GM23338 (cell line): Measurements from ENCODE around the gene GIPC1. TPM values are rescaled to one million over a fixed set of nuclear protein-coding genes. Genes with fewer than 3 reads are reported as not detected.

Source experiments
- ATAC-seq: fragments of 200-7000 bp; cut with Tn5 transposase; 3 replicates; pipeline ENCODE4 v1.9.1; 2020
- DNase-seq: peaks from one replicate; pipeline ENCODE4 v3.0.0-alpha.2; 2015; ENCODE audit warnings: low spot score
- H2AFZ ChIP-seq: fragments of 200-600 bp; sonication (generic); 2 replicates; pipeline ENCODE4 v1.8.0; 2016; ENCODE audit warnings: antibody characterized with exemption, mild to moderate bottlenecking, moderate library complexity
- H3F3A ChIP-seq: fragments of 200-600 bp; sonication (generic); replicated peaks from 2 replicates; pipeline ENCODE4 v1.8.0; 2017; ENCODE audit warnings: antibody characterized with exemption, mixed run types, low read depth
- H3K27ac ChIP-seq: fragments of 200-600 bp; sonication (generic); 2 replicates; pipeline ENCODE4 v1.6.1; 2016; ENCODE audit warnings: low read depth
- H3K27me3 ChIP-seq: fragments of 200-600 bp; sonication (generic); 2 replicates; pipeline ENCODE4 v1.8.0; 2016; ENCODE audit warnings: mild to moderate bottlenecking, mixed run types, moderate library complexity; ENCODE audit not compliant: insufficient read depth
- H3K36me3 ChIP-seq: fragments of 200-600 bp; sonication (generic); 2 replicates; pipeline ENCODE4 v1.8.0; 2016; ENCODE audit warnings: mild to moderate bottlenecking; ENCODE audit not compliant: insufficient read depth
- H3K4me1 ChIP-seq: fragments of 200-600 bp; sonication (generic); 2 replicates; pipeline ENCODE4 v1.8.0; 2016; ENCODE audit warnings: mild to moderate bottlenecking, moderate library complexity; ENCODE audit not compliant: insufficient read depth
- H3K4me2 ChIP-seq: fragments of 200-600 bp; sonication (generic); 2 replicates; pipeline ENCODE4 v1.7.1; 2017; ENCODE audit warnings: mixed run types
- H3K4me3 ChIP-seq: fragments of 200-600 bp; sonication (generic); 2 replicates; pipeline ENCODE4 v1.6.1; 2016; ENCODE audit warnings: mixed run types
- H3K79me2 ChIP-seq: fragments of 200-600 bp; sonication (generic); replicated peaks from 2 replicates; pipeline ENCODE4 v1.8.0; 2017; ENCODE audit warnings: mild to moderate bottlenecking; ENCODE audit not compliant: insufficient read depth
- H3K9me2 ChIP-seq: fragments of 200-600 bp; sonication (generic); 2 replicates; pipeline ENCODE4 v1.8.0; 2017; ENCODE audit not compliant: insufficient read depth
- H4K20me1 ChIP-seq: fragments of 200-600 bp; sonication (generic); replicated peaks from 2 replicates; pipeline ENCODE4 v1.8.0; 2017; ENCODE audit warnings: mild to moderate bottlenecking; ENCODE audit not compliant: insufficient read depth
- H3K27ac Mint-ChIP-seq: 2 replicates; pipeline ENCODE4 v1.8.0; 2020; ENCODE audit warnings: inconsistent platforms, mild to moderate bottlenecking, moderate library complexity, mixed read lengths
- H3K27me3 Mint-ChIP-seq: 3 replicates; pipeline ENCODE4 v1.8.0; 2022; ENCODE audit warnings: low read depth, mild to moderate bottlenecking, moderate library complexity, mixed read lengths, inconsistent platforms; ENCODE audit not compliant: insufficient read depth, poor library complexity
- H3K36me3 Mint-ChIP-seq: 3 replicates; pipeline ENCODE4 v1.8.0; 2021; ENCODE audit warnings: low read depth, mild to moderate bottlenecking, inconsistent platforms, moderate library complexity, mixed read lengths
- H3K4me1 Mint-ChIP-seq: 3 replicates; pipeline ENCODE4 v1.8.0; 2020; ENCODE audit warnings: mild to moderate bottlenecking, inconsistent platforms, mixed read lengths
- H3K4me3 Mint-ChIP-seq: 3 replicates; pipeline ENCODE4 v1.8.0; 2021; ENCODE audit warnings: moderate library complexity, mild to moderate bottlenecking, inconsistent platforms, mixed read lengths
- H3K9me3 Mint-ChIP-seq: 3 replicates; pipeline ENCODE4 v1.8.0; 2020; ENCODE audit warnings: moderate library complexity, mild to moderate bottlenecking, inconsistent platforms, mixed read lengths
- CREB1 ChIP-seq: fragments of 250-450 bp; sonication (Bioruptor Pico); IDR thresholded peaks from 2 replicates; pipeline ENCODE4 v1.5.0; 2020; ENCODE audit warnings: low read depth, mild to moderate bottlenecking, moderate library complexity
- EZH2 ChIP-seq: fragments of 200-600 bp; sonication (generic); IDR thresholded peaks from one replicate; pipeline ENCODE4 v1.8.0; 2017; ENCODE audit warnings: antibody characterized with exemption, mild to moderate bottlenecking, low read depth; ENCODE audit not compliant: unreplicated experiment
- EZH2phosphoT487 ChIP-seq: fragments of 200-600 bp; sonication (generic); IDR thresholded peaks from one replicate; pipeline ENCODE4 v1.8.1; 2018; ENCODE audit warnings: antibody characterized with exemption; ENCODE audit not compliant: unreplicated experiment
- JUNB ChIP-seq: IDR thresholded peaks from one replicate; pipeline ENCODE4 v1.6.1; 2016; ENCODE audit warnings: antibody characterized with exemption; ENCODE audit not compliant: unreplicated experiment
- NANOG ChIP-seq: IDR thresholded peaks from 2 replicates; pipeline ENCODE4 v1.6.1; 2016; ENCODE audit warnings: antibody characterized with exemption, borderline replicate concordance
- POLR2AphosphoS5 ChIP-seq: IDR thresholded peaks from 2 replicates; pipeline ENCODE4 v1.6.1; 2016; ENCODE audit warnings: antibody characterized with exemption, low read depth
- STAT1 ChIP-seq: IDR thresholded peaks from one replicate; pipeline ENCODE4 v1.6.1; 2016; ENCODE audit warnings: antibody characterized with exemption; ENCODE audit not compliant: unreplicated experiment
- ZNF114 ChIP-seq: fragments of 250-450 bp; sonication (Bioruptor Pico); IDR thresholded peaks from 2 replicates; pipeline ENCODE4 v1.5.0; 2020; ENCODE audit warnings: mild to moderate bottlenecking, moderate library complexity
- ZNF331 ChIP-seq: fragments of 250-450 bp; sonication (Bioruptor Pico); IDR thresholded peaks from 2 replicates; pipeline ENCODE4 v1.5.0; 2020; ENCODE audit warnings: low read depth, mild to moderate bottlenecking, moderate library complexity
- polyA plus RNA-seq: library from polyadenylated mRNA; unstranded; fragments of >200 nt; fragmentation: Nextera tagmentation; extraction: Ambion mirVana; gene quantifications from 2 replicates; pipeline ENCODE4 v1.2.1, GENCODE V29; 2016
- total RNA-seq: library from RNA; depleted of rRNA; stranded (reverse); fragments of >200 nt; shearing (Covaris generic); gene quantifications from 2 replicates; pipeline ENCODE4 v1.2.3, GENCODE V29; 2014
- TF ChIP-seq, protein P1 (sequence below), 2 experiments: fragments of 200-600 bp in 1 of 2; sonication (generic) in 1 of 2; conservative IDR thresholded peaks; 2 replicates each; pipeline versions ENCODE4 v1.5.1 to v1.6.1; 2016 to 2017; ENCODE audit warnings: antibody characterized with exemption in 2 of 2, low read depth in 2 of 2, mild to moderate bottlenecking in 2 of 2, moderate library complexity in 1 of 2
- TF ChIP-seq, protein P2 (sequence below): fragments of 250-450 bp; sonication (Bioruptor Pico); IDR thresholded peaks from 2 replicates; pipeline ENCODE4 v1.5.0; 2020; ENCODE audit warnings: mild to moderate bottlenecking, moderate library complexity
- TF ChIP-seq, protein P3 (sequence below): IDR thresholded peaks from one replicate; pipeline ENCODE4 v1.6.1; 2018; ENCODE audit warnings: antibody characterized with exemption; ENCODE audit not compliant: unreplicated experiment
- TF ChIP-seq, protein P4 (sequence below): IDR thresholded peaks from 2 replicates; pipeline ENCODE4 v1.6.1; 2016; ENCODE audit warnings: antibody characterized with exemption

GIPC1 gene
- total and polyA plus RNA-seq, 2 experiments from 2014 or later: 51.6 to 106 TPM

DNA sequence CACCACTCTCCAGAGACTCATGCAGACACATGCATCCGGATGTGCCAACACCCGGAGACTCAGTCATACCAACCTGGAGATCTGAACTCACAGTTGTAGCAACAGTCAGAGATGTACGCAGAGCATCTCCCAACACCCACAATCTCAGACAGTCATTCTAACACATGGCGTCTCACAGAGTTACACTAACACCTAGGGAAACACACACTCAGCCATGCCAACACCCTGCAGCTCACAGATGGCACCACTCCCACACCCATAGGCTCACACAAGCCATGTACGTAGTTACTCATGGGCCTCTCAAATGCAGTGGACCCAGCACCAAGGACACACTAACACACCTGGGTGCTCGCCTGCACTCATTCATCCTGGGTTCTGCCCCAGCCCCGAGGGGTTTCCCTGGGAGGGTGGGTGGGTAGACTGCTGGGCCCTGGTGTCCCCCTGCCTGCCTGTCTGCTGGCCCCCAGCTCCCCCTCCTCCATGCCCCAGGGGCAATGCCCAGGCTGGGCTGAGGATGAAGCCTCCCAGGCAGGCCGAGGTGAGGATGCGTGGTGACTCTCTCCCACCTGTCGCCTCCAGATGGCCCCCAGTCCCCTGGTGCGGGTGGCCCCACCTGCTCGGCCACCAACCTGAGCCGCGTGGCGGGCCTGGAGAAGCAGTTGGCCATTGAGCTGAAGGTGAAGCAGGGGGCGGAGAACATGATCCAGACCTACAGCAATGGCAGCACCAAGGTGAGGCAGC lies 52.9 kb downstream of the GIPC1 start:
- no peak overlapping the region for H3K27ac ChIP-seq
- DNase-seq (no peak), ATAC-seq (no peak)
- no peak overlapping the region for H3K4me2 ChIP-seq
- H3K36me3 ChIP-seq: peaks cover 22% of the 10 kb centered on the region
- peaks cover 10% of the 10 kb centered on the region; the same call in 1 of the 2 replicates for H3F3A ChIP-seq
- Mint-ChIP-seq H3K9me3 (no peaks in the 10 kb centered on the region; the same call in 2 of the 3 replicates), H3K27me3 (peaks cover 8% of the 10 kb centered on the region), H3K36me3 (peaks cover 56% of the 10 kb centered on the region), H3K4me1 (peaks cover 5% of the 10 kb centered on the region; the same call in 2 of the 3 replicates), H3K27ac (no peak overlapping the region), H3K4me3 (no peak overlapping the region)
- H3K4me1 ChIP-seq: no peaks in the 10 kb centered on the region
- no peak overlapping the region for H2AFZ ChIP-seq
- no peaks in the 10 kb centered on the region for H3K27me3 ChIP-seq
- H3K79me2 ChIP-seq: peaks cover 13% of the 10 kb centered on the region
- TF ChIP-seq, protein P1, sequence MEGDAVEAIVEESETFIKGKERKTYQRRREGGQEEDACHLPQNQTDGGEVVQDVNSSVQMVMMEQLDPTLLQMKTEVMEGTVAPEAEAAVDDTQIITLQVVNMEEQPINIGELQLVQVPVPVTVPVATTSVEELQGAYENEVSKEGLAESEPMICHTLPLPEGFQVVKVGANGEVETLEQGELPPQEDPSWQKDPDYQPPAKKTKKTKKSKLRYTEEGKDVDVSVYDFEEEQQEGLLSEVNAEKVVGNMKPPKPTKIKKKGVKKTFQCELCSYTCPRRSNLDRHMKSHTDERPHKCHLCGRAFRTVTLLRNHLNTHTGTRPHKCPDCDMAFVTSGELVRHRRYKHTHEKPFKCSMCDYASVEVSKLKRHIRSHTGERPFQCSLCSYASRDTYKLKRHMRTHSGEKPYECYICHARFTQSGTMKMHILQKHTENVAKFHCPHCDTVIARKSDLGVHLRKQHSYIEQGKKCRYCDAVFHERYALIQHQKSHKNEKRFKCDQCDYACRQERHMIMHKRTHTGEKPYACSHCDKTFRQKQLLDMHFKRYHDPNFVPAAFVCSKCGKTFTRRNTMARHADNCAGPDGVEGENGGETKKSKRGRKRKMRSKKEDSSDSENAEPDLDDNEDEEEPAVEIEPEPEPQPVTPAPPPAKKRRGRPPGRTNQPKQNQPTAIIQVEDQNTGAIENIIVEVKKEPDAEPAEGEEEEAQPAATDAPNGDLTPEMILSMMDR (conservative IDR thresholded peaks at IDR 0.05; ENCODE audit: low read depth in 2 of 2): no peak
- TF ChIP-seq, protein P2, sequence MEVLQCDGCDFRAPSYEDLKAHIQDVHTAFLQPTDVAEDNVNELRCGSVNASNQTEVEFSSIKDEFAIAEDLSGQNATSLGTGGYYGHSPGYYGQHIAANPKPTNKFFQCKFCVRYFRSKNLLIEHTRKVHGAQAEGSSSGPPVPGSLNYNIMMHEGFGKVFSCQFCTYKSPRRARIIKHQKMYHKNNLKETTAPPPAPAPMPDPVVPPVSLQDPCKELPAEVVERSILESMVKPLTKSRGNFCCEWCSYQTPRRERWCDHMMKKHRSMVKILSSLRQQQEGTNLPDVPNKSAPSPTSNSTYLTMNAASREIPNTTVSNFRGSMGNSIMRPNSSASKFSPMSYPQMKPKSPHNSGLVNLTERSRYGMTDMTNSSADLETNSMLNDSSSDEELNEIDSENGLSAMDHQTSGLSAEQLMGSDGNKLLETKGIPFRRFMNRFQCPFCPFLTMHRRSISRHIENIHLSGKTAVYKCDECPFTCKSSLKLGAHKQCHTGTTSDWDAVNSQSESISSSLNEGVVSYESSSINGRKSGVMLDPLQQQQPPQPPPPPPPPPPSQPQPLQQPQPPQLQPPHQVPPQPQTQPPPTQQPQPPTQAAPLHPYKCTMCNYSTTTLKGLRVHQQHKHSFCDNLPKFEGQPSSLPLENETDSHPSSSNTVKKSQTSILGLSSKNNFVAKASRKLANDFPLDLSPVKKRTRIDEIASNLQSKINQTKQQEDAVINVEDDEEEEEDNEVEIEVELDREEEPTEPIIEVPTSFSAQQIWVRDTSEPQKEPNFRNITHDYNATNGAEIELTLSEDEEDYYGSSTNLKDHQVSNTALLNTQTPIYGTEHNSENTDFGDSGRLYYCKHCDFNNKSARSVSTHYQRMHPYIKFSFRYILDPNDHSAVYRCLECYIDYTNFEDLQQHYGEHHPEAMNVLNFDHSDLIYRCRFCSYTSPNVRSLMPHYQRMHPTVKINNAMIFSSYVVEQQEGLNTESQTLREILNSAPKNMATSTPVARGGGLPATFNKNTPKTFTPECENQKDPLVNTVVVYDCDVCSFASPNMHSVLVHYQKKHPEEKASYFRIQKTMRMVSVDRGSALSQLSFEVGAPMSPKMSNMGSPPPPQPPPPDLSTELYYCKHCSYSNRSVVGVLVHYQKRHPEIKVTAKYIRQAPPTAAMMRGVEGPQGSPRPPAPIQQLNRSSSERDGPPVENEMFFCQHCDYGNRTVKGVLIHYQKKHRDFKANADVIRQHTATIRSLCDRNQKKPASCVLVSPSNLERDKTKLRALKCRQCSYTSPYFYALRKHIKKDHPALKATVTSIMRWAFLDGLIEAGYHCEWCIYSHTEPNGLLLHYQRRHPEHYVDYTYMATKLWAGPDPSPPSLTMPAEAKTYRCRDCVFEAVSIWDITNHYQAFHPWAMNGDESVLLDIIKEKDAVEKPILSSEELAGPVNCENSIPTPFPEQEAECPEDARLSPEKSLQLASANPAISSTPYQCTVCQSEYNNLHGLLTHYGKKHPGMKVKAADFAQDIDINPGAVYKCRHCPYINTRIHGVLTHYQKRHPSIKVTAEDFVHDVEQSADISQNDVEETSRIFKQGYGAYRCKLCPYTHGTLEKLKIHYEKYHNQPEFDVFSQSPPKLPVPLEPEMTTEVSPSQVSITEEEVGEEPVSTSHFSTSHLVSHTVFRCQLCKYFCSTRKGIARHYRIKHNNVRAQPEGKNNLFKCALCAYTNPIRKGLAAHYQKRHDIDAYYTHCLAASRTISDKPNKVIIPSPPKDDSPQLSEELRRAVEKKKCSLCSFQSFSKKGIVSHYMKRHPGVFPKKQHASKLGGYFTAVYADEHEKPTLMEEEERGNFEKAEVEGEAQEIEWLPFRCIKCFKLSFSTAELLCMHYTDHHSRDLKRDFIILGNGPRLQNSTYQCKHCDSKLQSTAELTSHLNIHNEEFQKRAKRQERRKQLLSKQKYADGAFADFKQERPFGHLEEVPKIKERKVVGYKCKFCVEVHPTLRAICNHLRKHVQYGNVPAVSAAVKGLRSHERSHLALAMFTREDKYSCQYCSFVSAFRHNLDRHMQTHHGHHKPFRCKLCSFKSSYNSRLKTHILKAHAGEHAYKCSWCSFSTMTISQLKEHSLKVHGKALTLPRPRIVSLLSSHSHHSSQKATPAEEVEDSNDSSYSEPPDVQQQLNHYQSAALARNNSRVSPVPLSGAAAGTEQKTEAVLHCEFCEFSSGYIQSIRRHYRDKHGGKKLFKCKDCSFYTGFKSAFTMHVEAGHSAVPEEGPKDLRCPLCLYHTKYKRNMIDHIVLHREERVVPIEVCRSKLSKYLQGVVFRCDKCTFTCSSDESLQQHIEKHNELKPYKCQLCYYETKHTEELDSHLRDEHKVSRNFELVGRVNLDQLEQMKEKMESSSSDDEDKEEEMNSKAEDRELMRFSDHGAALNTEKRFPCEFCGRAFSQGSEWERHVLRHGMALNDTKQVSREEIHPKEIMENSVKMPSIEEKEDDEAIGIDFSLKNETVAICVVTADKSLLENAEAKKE (CRISPR knock-in tag): no peak
- TF ChIP-seq JUNB (no peak), STAT1 (no peak), ZNF331 (CRISPR knock-in tag) (no peak), POLR2AphosphoS5 (no peak), EZH2 (no peak), EZH2phosphoT487 (no peak), ZNF114 (CRISPR knock-in tag) (no peak), CREB1 (CRISPR knock-in tag) (no peak), NANOG (no peak)
- TF ChIP-seq, protein P3, sequence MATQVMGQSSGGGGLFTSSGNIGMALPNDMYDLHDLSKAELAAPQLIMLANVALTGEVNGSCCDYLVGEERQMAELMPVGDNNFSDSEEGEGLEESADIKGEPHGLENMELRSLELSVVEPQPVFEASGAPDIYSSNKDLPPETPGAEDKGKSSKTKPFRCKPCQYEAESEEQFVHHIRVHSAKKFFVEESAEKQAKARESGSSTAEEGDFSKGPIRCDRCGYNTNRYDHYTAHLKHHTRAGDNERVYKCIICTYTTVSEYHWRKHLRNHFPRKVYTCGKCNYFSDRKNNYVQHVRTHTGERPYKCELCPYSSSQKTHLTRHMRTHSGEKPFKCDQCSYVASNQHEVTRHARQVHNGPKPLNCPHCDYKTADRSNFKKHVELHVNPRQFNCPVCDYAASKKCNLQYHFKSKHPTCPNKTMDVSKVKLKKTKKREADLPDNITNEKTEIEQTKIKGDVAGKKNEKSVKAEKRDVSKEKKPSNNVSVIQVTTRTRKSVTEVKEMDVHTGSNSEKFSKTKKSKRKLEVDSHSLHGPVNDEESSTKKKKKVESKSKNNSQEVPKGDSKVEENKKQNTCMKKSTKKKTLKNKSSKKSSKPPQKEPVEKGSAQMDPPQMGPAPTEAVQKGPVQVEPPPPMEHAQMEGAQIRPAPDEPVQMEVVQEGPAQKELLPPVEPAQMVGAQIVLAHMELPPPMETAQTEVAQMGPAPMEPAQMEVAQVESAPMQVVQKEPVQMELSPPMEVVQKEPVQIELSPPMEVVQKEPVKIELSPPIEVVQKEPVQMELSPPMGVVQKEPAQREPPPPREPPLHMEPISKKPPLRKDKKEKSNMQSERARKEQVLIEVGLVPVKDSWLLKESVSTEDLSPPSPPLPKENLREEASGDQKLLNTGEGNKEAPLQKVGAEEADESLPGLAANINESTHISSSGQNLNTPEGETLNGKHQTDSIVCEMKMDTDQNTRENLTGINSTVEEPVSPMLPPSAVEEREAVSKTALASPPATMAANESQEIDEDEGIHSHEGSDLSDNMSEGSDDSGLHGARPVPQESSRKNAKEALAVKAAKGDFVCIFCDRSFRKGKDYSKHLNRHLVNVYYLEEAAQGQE: no peak
- TF ChIP-seq, protein P4, sequence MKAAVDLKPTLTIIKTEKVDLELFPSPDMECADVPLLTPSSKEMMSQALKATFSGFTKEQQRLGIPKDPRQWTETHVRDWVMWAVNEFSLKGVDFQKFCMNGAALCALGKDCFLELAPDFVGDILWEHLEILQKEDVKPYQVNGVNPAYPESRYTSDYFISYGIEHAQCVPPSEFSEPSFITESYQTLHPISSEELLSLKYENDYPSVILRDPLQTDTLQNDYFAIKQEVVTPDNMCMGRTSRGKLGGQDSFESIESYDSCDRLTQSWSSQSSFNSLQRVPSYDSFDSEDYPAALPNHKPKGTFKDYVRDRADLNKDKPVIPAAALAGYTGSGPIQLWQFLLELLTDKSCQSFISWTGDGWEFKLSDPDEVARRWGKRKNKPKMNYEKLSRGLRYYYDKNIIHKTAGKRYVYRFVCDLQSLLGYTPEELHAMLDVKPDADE: no peak
- no peaks in the 10 kb centered on the region for H3K9me2 ChIP-seq
- no peak overlapping the region for H3K4me3 ChIP-seq
- peaks cover 3% of the 10 kb centered on the region for H4K20me1 ChIP-seq
